NCI-H128 (cell line): ENCODE results near the gene TGFA.

ENCODE experiments used
- DNase-seq: peaks from one replicate; lab custom pipeline; 2025; ENCODE audit not compliant: unreplicated experiment; lab: John Stamatoyannopoulos, UW

The TGFA gene

GRCh38 chr2:70498528-70498927 is 55.1 kb downstream of the TGFA start:
- no peak for DNase-seq

GRCh38 chr2:70498054-70498453 is 55.6 kb downstream of the TGFA start:
- DNase-seq: no peak

- no peak for DNase-seq
Measured at GRCh38 chr2:70496819-70497218, 56.8 kb downstream of the TGFA start.

DNA sequence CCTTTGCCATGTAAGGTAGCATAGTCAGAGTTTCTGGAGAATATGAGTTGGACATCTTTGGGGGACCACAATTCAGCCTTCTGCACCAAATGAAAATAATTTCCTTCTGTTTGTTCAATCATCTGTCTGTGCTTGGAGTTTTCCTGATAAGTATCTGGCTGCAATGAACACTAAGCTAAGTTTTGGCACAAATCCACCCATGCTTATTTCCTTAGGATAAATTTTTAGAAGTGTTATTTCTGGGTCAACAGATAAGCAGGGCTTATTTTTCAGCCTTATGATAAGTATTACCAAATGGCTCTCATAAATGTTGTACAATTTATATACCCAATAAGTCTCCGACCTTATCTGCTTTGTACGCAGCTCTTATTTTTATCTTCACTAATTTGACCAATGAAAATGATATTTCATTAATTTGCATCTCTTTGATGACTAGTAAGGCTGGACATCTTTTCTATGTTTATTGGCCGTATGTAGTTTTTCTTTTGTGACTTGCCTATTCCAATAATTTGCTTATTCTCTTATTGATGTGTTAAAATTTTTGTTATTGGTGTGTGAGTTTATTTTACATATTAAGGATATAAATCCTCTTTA is 59.2 kb downstream of the TGFA start:
- no peak for DNase-seq

DNA sequence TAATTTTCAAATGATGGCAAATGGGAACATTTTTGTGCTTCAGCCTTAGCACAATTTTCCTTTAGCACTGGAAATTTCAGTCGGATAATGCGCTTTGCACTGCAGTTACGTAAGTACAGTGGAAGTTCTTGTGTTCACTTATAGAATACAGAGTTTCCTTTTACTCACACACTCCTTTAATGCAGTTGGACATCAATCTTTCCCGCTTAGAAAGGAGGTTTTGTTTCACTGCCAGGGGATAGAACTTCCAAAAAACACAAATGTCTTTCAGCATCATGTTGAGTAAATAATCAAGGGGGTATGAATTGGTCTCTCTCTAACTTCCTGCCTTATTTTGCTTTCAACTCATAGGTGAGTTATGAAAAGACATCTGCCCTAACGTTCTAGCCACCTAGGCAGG is 63.2 kb downstream of the TGFA start:
- no peak for DNase-seq

GRCh38 chr2:70489165-70489564 is 64.5 kb downstream of the TGFA start:
- no peak for DNase-seq

DNA sequence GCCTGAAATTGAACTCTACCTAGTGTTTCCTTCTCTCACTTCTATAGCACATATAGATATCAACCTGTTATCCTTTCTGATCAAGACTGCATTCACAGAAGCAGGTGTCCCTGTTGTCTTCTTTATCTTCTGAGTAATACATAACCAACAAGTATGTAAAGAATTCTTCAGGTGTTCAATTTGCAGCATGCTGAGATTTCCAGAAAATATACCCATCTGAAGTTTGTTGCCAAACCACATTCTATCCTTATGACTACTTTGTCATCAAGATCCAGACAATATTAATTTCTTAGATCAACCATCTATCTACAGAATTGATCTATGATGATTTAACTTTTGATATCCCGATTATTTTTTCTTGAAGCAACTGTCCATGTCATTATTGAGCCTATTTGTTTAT is 69.5 kb downstream of the TGFA start:
- no peak for DNase-seq

DNA sequence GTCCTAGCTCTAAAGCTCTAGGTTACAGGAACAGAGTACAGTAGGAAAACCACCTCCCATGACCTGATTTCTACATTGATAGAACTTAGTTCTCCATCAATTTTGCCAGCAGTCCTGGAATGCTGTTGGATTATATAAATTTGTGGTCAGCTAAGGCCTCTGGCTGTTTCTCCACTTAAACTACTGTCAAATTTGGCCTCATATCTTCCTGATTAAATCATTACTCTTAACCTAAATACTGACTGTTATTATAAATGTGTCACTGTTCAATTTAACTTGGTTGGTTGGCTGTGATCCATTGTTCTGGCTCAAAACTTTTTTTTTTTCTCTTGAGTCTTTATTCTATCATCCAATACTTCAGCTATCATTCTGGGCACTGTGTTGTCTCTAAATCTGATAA is 71.2 kb downstream of the TGFA start:
- DNase-seq: no peak

DNA sequence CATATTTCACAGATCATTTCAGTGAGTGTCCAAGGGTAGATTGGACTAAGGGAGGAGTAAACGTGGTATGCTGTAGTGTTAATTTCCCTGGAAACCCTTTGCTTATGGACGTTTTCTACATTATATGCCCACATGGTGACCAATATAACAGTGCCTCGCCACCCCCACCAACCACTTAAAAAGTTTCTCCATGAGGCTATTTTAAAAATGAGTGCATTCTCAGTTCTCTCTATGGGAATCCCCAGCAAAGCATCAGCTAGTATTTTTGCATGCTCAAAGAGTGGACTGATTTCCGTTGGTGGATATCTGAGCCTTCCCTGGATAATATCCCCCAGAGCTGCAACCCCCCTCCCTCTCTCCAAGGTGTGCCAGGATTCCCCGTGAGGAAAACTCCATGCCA is 73.2 kb downstream of the TGFA start:
- no peak for DNase-seq

DNA sequence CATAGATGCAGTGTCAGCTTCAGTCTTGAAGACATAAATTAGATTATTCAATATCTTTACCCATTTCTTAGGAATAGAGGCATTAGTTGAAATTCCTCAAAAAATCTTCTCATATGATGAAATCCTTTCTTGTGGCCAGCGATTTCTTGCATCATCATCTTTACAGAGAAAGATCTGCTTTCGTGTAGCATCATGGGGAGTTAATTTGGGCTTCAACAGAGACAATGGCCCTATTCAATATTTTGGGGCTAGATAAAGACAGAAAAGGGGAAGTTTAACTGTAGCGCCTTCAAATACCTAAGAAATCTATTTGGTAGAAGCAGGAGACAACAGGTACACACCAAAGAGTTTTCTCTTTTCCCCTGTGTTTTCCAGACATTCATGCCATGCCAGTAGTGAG is 73.8 kb downstream of the TGFA start:
- DNase-seq: no peak

DNA sequence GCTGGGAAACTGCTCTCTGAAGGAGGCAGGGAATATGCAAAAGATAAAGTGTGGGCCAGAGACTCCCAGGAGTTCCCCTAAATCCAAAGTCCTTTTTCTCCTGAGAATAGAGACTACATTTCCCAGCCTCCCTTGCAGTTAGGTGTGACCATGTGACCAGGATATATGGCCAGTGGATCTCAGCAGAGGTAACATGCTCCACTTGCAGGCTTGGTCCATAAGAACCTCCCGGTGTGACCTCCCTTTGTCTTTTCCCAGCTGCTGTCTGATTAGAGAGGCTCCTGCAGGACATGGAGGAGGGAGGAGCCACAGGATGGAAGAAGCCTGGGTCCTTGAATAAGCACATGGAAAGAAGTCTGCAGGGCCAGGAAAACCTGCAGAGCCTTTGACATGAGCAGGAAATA is 76.2 kb downstream of the TGFA start:
- DNase-seq: no peak

GRCh38 chr2:70475266-70475665 is 78.4 kb downstream of the TGFA start:
- no peak for DNase-seq

GRCh38 chr2:70474256-70474848 is 79.3 kb downstream of the TGFA start:
- DNase-seq: no peak

DNA sequence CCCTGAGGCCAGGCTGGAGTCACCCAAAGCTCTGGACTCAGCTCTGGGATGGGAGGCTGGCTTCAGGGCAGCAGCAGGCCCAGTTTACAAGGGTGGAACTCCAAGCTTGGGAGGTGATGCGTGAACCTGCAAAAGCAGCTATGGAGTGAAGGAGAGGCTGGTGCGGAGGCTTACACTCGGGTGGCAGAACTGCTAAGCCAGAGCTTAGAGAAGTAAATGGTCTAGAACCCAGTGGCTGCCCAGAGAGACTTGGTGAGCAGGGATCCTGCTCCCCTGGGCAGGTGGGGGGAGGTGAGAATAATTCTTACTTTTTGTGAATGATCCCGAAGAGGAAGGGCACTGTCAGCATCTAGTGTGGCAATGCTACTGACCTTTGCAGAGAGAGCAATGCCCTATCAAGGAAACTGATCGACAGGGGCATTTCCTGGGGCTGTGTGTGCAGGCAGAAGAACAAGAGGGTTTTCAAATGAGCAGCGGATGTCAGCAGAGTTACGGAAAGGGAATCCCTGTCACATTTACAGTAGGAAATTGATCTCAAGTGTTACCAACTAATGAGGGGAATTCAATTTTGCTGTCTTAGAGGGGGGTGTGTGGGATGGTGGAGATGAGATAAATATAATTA is 80.4 kb downstream of the TGFA start:
- no peak for DNase-seq

- DNase-seq: no peak
Measured at GRCh38 chr2:70472221-70472890, 81.3 kb downstream of the TGFA start.

DNA sequence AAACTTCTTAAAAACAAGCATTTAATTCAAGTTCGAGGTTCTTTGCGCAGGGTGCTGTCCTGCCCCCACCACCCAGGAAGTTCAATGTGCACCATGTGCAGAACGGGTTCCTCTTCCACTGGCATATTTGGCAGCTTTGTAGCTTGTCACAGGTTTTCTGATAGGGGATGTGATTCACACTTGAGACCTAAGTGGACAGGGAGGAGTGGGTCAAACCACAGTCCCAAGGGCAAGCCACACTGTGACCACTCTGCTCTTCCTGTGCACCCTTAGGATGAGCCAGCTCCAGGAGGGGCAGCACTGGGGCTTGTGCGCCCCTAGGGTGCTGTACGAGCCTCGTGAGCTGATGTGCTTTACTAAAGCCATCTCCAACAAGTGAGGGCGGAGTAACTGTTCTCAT is 82.5 kb downstream of the TGFA start:
- DNase-seq: no peak

DNA sequence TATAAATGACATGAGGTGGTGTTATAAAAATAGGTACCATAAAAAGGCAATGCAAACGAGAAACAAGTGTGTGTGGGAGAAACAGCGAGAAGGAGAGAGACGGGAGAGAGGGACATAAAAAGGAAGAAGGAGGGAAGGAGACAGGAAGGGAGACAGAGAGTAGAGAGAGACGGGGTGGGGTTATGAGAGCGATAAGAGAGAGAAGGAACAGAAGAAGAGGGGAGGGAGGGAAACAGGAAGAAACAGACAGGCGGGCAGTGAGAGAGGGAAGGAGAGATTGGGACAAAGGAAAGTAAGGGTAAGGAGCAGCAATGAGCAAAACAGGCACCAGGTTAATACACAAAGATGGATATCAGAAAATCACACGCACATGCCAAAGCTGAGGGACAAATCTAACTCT is 83.7 kb downstream of the TGFA start:
- no peak for DNase-seq

- no peak for DNase-seq
Measured at GRCh38 chr2:70469435-70469834, 84.2 kb downstream of the TGFA start.

- DNase-seq: no peak
Measured at GRCh38 chr2:70468878-70469277, 84.7 kb downstream of the TGFA start.

DNA sequence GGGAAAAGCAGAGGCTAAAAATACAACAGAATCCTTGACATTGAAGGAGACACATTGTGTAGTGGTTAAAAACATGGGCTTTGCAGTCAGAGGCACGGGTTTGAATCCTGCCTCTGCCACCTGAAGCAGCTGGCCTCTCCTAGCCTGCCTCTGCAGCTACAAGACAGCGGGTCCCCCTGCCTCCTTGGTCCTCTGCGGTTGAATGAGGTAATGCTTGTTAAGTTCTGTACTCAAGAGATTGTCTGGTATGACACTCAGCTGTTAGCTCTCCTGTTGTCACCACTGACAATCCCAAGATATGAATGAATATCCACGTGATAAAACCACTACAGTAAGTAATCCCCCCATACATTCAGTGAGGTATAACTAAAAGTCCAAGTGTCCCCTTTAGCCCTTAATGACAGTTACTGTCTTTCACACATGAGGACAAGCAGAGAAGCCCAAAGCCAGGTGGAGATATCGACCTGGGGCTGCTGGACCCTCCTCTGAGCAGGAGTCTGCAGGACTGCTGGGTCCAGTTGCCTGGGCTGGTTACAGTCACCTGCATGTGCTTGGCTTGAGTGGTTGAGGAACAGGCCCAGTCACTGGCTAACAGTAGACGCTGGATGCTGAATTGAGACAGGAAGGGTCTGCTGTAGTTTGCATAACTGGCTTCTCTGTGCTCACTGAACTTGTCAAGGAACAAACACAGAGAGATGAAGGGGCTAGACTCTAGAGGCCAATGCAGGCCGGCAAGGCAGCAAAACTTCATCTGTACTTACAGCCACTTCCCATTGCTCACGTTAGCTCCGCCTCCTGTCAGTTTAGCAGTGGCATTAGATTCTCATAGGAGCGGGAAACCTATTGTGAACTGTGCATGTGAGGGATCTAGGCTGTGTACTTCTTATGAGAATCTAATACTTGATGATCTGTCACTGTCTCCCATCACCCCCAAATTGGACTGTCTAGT is 85.5 kb downstream of the TGFA start:
- no peak for DNase-seq

- DNase-seq: no peak
Measured at GRCh38 chr2:70467237-70467636, 86.4 kb downstream of the TGFA start.
